ENCODE results near the gene NR2C1. TPM values are rescaled to one million over a fixed set of nuclear protein-coding genes. Genes with fewer than 3 reads are reported as not detected.

The NR2C1 gene
- total RNA-seq, 1 experiment from 2014 or later, result 45.4 TPM

GRCh38 chr12:94997726-94998125, 75.7 kb downstream of the NR2C1 start:
- no peak overlapping the region for H3K27ac Mint-ChIP-seq
- peaks cover 7% of the 10 kb centered on the region for H3K36me3 Mint-ChIP-seq
- H3K4me3 Mint-ChIP-seq, result no peak overlapping the region
- ChIA-PET CTCF (no interaction called here), POLR2A (no interaction called here)
- TF ChIP-seq ATF2 (CRISPR knock-in tag; IDR thresholded peaks at IDR 0.05; ENCODE audit: borderline replicate concordance, low read depth), result no peak
- TF ChIP-seq RORB (CRISPR knock-in tag; IDR thresholded peaks at IDR 0.05), result no peak
- TF ChIP-seq ZNF138 (CRISPR knock-in tag; conservative IDR thresholded peaks at IDR 0.05), result no peak
- TF ChIP-seq E2F5 (CRISPR knock-in tag; IDR thresholded peaks at IDR 0.05), result no peak
- TF ChIP-seq ESRRA (CRISPR knock-in tag; IDR thresholded peaks at IDR 0.05; ENCODE audit: borderline replicate concordance), result no peak
- TF ChIP-seq FOXK1 (CRISPR knock-in tag; IDR thresholded peaks at IDR 0.05), result no peak
- no peak for TF ChIP-seq USF2 (CRISPR knock-in tag; IDR thresholded peaks at IDR 0.05)
- TF ChIP-seq ETV6 (CRISPR knock-in tag; IDR thresholded peaks at IDR 0.05), result no peak
- DNase-seq (ENCODE audit: low spot score) (no peak), ATAC-seq (no peak)
- H3K9me3 Mint-ChIP-seq, result no peaks in the 10 kb centered on the region
- H3K4me1 Mint-ChIP-seq, result peaks cover 16% of the 10 kb centered on the region
- no peaks in the 10 kb centered on the region for H3K27me3 Mint-ChIP-seq (ENCODE audit: low read depth)

- no peak for DNase-seq (ENCODE audit: low spot score)
- ATAC-seq, result no peak
- TF ChIP-seq ATF6 (CRISPR knock-in tag; IDR thresholded peaks at IDR 0.05) (no peak), CREM (CRISPR knock-in tag; IDR thresholded peaks at IDR 0.05) (no peak), SOX15 (CRISPR knock-in tag; IDR thresholded peaks at IDR 0.05) (no peak), GABPB1 (CRISPR knock-in tag; IDR thresholded peaks at IDR 0.05) (no peak), ZNF512 (CRISPR knock-in tag; IDR thresholded peaks at IDR 0.05; ENCODE audit: borderline replicate concordance) (no peak), TCF7 (CRISPR knock-in tag; IDR thresholded peaks at IDR 0.05; ENCODE audit: low read depth) (no peak), RORB (CRISPR knock-in tag; IDR thresholded peaks at IDR 0.05) (no peak), HMGXB4 (CRISPR knock-in tag; IDR thresholded peaks at IDR 0.05) (no peak), GRHL2 (CRISPR knock-in tag; IDR thresholded peaks at IDR 0.05; ENCODE audit: insufficient replicate concordance, severe bottlenecking) (no peak), USF2 (CRISPR knock-in tag; IDR thresholded peaks at IDR 0.05) (no peak), MXD4 (CRISPR knock-in tag; IDR thresholded peaks at IDR 0.05; ENCODE audit: borderline replicate concordance) (no peak), NR3C1 (CRISPR knock-in tag; conservative IDR thresholded peaks at IDR 0.05; ENCODE audit: low read depth) (no peak), SP1 (CRISPR knock-in tag; conservative IDR thresholded peaks at IDR 0.05) (no peak), NR1H2 (CRISPR knock-in tag; IDR thresholded peaks at IDR 0.05) (no peak)
- H3K4me3 Mint-ChIP-seq, result no peak overlapping the region
- POLR2A ChIA-PET, result no interaction called here
- H3K27me3 Mint-ChIP-seq (ENCODE audit: low read depth), result no peaks in the 10 kb centered on the region
- peaks cover 9% of the 10 kb centered on the region for H3K36me3 Mint-ChIP-seq
- peaks cover 13% of the 10 kb centered on the region for H3K4me1 Mint-ChIP-seq
- no peak overlapping the region for H3K27ac Mint-ChIP-seq
- no peaks in the 10 kb centered on the region for H3K9me3 Mint-ChIP-seq
- CTCF ChIA-PET, result interaction anchor here (1.0 kb wide), 1 partner anchor 57 kb away, joined by 3 read pairs; no protein-coding TSS in a partner anchor
These were observed 76.4 kb downstream of the NR2C1 start for GRCh38 chr12:94997061-94997460.
